Osteoblast (primary cell): ENCODE measurements around the gene TYROBP. TPM values are rescaled to one million over a fixed set of nuclear protein-coding genes. Genes with fewer than 3 reads are reported as not detected.

Experiments used
- DNase-seq: peaks from one replicate; pipeline ENCODE4 v3.0.0; 2011; ENCODE audit warnings: low spot score, mixed read lengths; ENCODE audit not compliant: insufficient read length; ENCODE audit errors: missing footprints
- H2AFZ ChIP-seq: 2 replicates; pipeline ENCODE4 v1.6.0; 2011; ENCODE audit warnings: mild to moderate bottlenecking, low read length
- H3K27ac ChIP-seq: 2 replicates; pipeline ENCODE4 v1.5.1; 2011; ENCODE audit warnings: mild to moderate bottlenecking, low read depth, low read length, moderate library complexity
- H3K27me3 ChIP-seq: 2 replicates; pipeline ENCODE4 v1.6.0; 2012; ENCODE audit warnings: mild to moderate bottlenecking, control low read depth, inconsistent platforms, low read length, moderate library complexity; ENCODE audit not compliant: insufficient read depth
- H3K36me3 ChIP-seq: 2 replicates; pipeline ENCODE4 v1.5.1; 2011; ENCODE audit warnings: mild to moderate bottlenecking, low read length, control low read depth, moderate library complexity; ENCODE audit not compliant: insufficient read depth
- H3K4me1 ChIP-seq: 2 replicates; pipeline ENCODE4 v1.5.1; 2011; ENCODE audit warnings: mild to moderate bottlenecking, low read length, control low read depth, moderate library complexity; ENCODE audit not compliant: insufficient read depth
- H3K4me2 ChIP-seq: 2 replicates; pipeline ENCODE4 v1.6.0; 2011; ENCODE audit warnings: mild to moderate bottlenecking, low read length; ENCODE audit not compliant: insufficient read depth
- H3K4me3 ChIP-seq: fragments of 200-600 bp; sonication (generic); 3 replicates; pipeline ENCODE4 v1.5.1; 2012; ENCODE audit warnings: mild to moderate bottlenecking, low read length, inconsistent platforms; ENCODE audit not compliant: insufficient read depth
- H3K79me2 ChIP-seq: 2 replicates; pipeline ENCODE4 v1.6.0; 2012; ENCODE audit warnings: mild to moderate bottlenecking, low read length, control low read depth, inconsistent platforms; ENCODE audit not compliant: insufficient read depth
- H3K9me3 ChIP-seq: 2 replicates; pipeline ENCODE4 v1.5.1; 2011; ENCODE audit warnings: low read depth, low read length, control low read depth
- H4K20me1 ChIP-seq: 2 replicates; pipeline ENCODE4 v1.6.0; 2012; ENCODE audit warnings: mild to moderate bottlenecking, low read length, control low read depth; ENCODE audit not compliant: insufficient read depth
- CTCF ChIP-seq: IDR thresholded peaks from 2 replicates; pipeline ENCODE4 v1.5.1; 2011; ENCODE audit warnings: mild to moderate bottlenecking, low read depth, low read length, moderate library complexity; ENCODE audit errors: extremely low read depth
- total RNA-seq: library from RNA; depleted of rRNA; stranded (reverse); fragments of >200 nt; gene quantifications from 2 replicates; pipeline ENCODE4 v1.2.3, GENCODE V29; 2012

Gene TYROBP
- total RNA-seq, 1 donor, result 0.36 TPM

- no peaks in the 10 kb centered on the region for H3K27me3 ChIP-seq
- no peak overlapping the region for H3K4me2 ChIP-seq
- no peak overlapping the region for H3K4me3 ChIP-seq
- H4K20me1 ChIP-seq, result peaks cover 23% of the 10 kb centered on the region
- no peak overlapping the region for H3K27ac ChIP-seq
- no peaks in the 10 kb centered on the region for H3K79me2 ChIP-seq
- peaks cover 8% of the 10 kb centered on the region for H3K4me1 ChIP-seq
- no peak overlapping the region for H2AFZ ChIP-seq
- DNase-seq, result peak; percentile 68
- no peaks in the 10 kb centered on the region for H3K9me3 ChIP-seq
- TF ChIP-seq CTCF, result no peak
- H3K36me3 ChIP-seq, result no peaks in the 10 kb centered on the region
These were observed 34.1 kb upstream of the TYROBP start for GRCh38 chr19:35942235-35942634.

GRCh38 chr19:35940839-35941238, 32.7 kb upstream of the TYROBP start:
- H3K4me3 ChIP-seq, result no peak overlapping the region
- H4K20me1 ChIP-seq, result peaks cover 25% of the 10 kb centered on the region
- no peaks in the 10 kb centered on the region for H3K9me3 ChIP-seq
- no peak overlapping the region for H3K4me2 ChIP-seq
- DNase-seq, result peak; percentile 71
- H3K79me2 ChIP-seq, result no peaks in the 10 kb centered on the region
- H2AFZ ChIP-seq, result no peak overlapping the region
- no peaks in the 10 kb centered on the region for H3K27me3 ChIP-seq
- peaks cover 17% of the 10 kb centered on the region for H3K4me1 ChIP-seq
- H3K27ac ChIP-seq, result no peak overlapping the region
- TF ChIP-seq CTCF, result no peak
- no peaks in the 10 kb centered on the region for H3K36me3 ChIP-seq

- H2AFZ ChIP-seq, result no peak overlapping the region
- no peak overlapping the region for H3K4me2 ChIP-seq
- peaks cover 22% of the 10 kb centered on the region for H3K4me1 ChIP-seq
- peaks cover 21% of the 10 kb centered on the region for H4K20me1 ChIP-seq
- no peak overlapping the region for H3K4me3 ChIP-seq
- no peaks in the 10 kb centered on the region for H3K36me3 ChIP-seq
- DNase-seq, result peak; percentile 41
- no peaks in the 10 kb centered on the region for H3K9me3 ChIP-seq
- no peak for TF ChIP-seq CTCF
- no peaks in the 10 kb centered on the region for H3K27me3 ChIP-seq
- H3K79me2 ChIP-seq, result no peaks in the 10 kb centered on the region
- H3K27ac ChIP-seq, result no peak overlapping the region
These were observed 32.1 kb upstream of the TYROBP start for GRCh38 chr19:35940078-35940775.

GRCh38 chr19:35939307-35940077, 31.4 kb upstream of the TYROBP start:
- Histone ChIP-seq H3K27ac (no peak overlapping the region), H3K79me2 (no peaks in the 10 kb centered on the region), H2AFZ (no peak overlapping the region), H3K27me3 (no peaks in the 10 kb centered on the region), H3K4me2 (no peak overlapping the region), H4K20me1 (peaks cover 21% of the 10 kb centered on the region), H3K4me3 (no peak overlapping the region), H3K36me3 (no peaks in the 10 kb centered on the region), H3K4me1 (peaks cover 22% of the 10 kb centered on the region), H3K9me3 (no peaks in the 10 kb centered on the region)
- no peak for TF ChIP-seq CTCF
- peak; percentile 69 for DNase-seq
